ENCODE measurements around the gene OGFOD1.

- TF ChIP-seq CTCF (conservative IDR thresholded peaks at IDR 0.05; ENCODE audit: low read length) (no peak), EZH2phosphoT487 (IDR thresholded peaks at IDR 0.05; ENCODE audit: borderline replicate concordance, low read depth, low read length) (no peak)
Observed at GRCh38 chr16:56422896-56423441, 28.4 kb upstream of the OGFOD1 start.

Data from OCI-LY7 (cell line).